D721Med (cell line): ENCODE measurements around the gene FKBP5.

Source experiments
- DNase-seq: peaks from one replicate; pipeline ENCODE4 v3.0.0; 2011; ENCODE audit warnings: low spot score; ENCODE audit not compliant: insufficient read length
- FAIRE-seq: peaks from 2 replicates; lab custom pipeline; 2011; peaks lifted over from hg19 to GRCh38; lab: Jason Lieb, UNC
- TF ChIP-seq, protein P1 (sequence below): IDR thresholded peaks from 2 replicates; pipeline ENCODE4 v1.5.1; 2012; ENCODE audit warnings: mild to moderate bottlenecking, control low read depth; ENCODE audit not compliant: insufficient read depth; ENCODE audit errors: missing control alignments

FKBP5 gene

DNA sequence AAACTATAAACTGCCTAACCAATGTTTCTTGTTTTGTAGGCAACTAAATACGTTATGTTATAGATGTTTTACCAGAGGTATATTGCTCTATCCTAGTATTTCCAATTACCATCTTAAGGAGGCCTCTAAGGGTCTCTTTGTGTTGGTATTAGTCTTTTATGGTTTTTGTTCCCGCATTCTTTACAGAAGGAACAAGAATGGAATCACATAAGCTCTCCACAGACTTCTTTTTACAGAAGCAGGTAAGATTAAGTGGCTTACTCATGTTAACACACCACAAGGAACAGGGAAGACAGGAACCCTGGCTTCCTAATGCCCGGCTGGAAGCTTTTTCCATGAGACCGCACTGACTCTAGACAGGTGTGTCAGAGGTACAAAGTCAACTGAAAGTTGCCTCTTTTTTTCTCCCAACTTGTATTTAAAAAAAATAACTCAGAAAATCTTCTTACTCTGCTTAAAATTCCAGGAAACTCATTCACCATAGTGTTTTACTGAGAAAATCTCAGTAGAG lies 55.1 kb downstream of the FKBP5 start:
- TF ChIP-seq, protein P1, sequence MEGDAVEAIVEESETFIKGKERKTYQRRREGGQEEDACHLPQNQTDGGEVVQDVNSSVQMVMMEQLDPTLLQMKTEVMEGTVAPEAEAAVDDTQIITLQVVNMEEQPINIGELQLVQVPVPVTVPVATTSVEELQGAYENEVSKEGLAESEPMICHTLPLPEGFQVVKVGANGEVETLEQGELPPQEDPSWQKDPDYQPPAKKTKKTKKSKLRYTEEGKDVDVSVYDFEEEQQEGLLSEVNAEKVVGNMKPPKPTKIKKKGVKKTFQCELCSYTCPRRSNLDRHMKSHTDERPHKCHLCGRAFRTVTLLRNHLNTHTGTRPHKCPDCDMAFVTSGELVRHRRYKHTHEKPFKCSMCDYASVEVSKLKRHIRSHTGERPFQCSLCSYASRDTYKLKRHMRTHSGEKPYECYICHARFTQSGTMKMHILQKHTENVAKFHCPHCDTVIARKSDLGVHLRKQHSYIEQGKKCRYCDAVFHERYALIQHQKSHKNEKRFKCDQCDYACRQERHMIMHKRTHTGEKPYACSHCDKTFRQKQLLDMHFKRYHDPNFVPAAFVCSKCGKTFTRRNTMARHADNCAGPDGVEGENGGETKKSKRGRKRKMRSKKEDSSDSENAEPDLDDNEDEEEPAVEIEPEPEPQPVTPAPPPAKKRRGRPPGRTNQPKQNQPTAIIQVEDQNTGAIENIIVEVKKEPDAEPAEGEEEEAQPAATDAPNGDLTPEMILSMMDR = no peak
- FAIRE-seq (no peak), DNase-seq (no peak)

DNA sequence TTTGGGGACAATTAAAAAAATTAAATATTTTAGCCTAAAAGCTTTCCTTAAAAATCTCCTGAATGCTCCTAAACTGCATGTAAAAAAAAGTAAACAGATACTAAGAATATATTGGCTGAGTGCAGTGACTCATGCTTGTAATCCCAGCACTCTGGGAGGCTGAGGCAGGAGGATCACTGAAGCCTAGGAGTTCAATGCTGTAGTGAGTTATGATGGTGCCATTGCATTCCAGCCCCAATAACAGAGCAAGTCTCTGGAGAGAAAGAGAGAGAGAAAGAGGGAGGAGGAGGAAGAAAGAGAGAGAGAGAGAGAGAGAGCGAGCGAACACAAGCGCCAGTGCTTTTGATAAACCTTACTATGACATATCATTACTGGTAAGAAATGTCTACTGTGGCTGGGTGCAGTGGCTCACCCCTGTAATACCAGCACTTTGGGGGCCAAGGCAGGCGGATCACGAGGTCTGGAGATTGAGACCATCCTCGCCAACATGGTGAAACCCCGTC lies 58.8 kb downstream of the FKBP5 start:
- FAIRE-seq = no peak
- no peak for DNase-seq
- TF ChIP-seq, protein P1 = no peak

DNA sequence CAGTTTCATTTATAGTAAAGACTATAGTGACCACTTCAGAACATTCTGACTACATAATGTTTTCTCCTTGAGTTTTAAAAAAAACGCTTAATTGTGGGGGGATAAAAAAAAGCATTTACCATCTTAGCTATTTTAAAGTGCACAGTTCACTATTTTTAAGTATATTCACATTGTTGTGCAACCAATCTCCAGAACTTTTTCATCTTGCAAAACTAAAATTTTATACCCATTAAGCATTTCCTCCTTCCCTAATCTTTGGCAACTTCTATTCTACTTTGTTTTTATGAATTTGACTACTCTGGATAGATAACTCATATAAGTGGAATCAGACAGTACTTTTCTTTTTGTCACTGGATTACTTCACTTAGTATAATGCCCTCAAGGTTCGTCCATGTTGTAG lies 62.3 kb downstream of the FKBP5 start:
- DNase-seq = no peak
- FAIRE-seq = no peak
- TF ChIP-seq, protein P1 = no peak

DNA sequence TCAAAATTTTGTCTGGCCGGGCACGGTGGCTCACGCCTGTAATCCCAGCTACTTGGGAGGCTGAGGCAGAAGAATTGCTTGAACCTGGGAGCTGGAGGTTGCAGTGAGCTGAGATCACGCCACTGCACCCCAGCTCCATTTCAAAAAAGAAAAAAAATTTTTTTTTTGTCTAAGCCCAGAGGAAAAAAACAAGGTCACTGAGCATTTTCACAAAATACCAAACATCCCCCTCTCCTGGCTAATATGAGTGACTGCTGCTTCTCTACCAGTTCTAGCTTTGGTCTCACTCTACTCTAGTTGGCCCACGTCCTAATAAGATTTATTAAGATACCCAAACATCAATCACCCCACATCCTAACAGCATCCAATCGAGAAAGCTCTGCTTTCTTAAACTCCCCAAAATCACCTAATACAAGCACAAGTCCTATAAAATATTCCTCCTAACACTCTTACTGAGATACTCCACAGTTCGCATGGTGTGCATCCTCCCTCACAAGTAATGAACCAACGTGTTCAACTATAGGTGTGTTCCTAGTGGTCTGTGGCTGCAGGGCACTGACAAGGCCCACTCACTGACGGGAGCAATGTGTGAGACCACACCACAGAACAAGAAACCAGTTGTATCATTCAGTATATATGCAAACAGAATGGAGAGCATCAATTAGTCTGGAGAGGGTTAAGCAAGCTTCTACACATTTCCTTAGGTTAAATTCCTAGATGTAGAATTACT lies 64.2 kb downstream of the FKBP5 start:
- DNase-seq (no peak), FAIRE-seq (no peak)
- TF ChIP-seq, protein P1 = peak; percentile 8

DNA sequence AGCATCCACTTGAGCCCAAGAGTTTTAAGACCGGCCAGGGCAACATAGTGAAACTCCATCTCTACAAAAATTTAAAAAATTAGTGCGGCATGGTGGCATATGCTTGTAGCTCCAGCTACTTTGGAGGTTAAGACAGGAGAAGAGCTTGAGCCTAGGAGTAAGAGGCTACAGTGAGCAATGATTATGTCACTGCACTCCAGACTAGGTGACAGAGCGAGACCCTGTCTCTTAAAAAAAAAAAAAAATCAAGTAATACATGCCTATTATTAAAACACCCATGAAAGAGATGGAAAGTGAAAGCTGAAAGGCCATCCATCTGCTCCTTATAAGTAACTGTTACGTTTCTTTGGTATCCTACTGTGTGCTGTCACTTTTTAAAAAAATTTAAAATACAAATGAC lies 66.4 kb downstream of the FKBP5 start:
- DNase-seq = no peak
- no peak for FAIRE-seq
- TF ChIP-seq, protein P1 = no peak

DNA sequence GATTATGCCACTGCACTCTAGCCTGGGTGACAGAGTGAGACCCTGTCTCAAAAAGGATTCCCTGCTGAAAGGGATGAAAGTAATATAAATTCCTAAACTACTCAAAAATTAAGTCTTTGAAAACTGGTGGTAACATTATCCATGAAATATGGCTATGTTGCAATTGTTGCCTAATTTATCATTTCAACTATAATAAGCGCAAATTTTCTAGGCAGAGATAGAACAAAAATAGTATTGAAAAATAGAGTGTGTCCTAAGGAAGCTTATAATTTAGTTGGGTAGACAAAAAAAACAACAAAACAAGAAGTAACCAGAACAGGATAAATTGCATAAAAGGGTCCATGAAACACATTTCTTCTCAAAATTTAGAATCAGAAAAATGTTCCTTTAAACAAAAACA lies 68.0 kb downstream of the FKBP5 start:
- TF ChIP-seq, protein P1 = no peak
- DNase-seq (no peak), FAIRE-seq (no peak)

DNA sequence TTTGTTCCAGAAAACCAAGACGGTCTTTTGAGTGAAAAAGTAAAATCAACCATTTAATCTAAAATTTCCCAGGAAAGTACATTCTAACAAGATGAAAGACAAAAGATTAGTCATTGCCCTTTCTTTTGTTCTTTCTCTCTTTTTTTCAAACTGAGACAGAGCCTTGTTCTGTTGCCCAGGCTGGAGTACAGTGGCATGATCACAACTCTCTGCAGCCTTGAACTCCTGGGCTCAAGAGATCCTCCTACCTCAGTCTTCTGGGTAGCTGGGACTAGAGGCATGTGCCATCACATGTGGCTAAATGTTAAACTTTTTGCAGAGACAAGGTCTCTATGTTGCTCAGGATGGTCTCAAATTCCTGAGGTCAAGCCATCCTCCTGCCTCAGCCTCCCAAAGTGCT lies 75.0 kb downstream of the FKBP5 start:
- FAIRE-seq (no peak), DNase-seq (no peak)
- TF ChIP-seq, protein P1 = no peak
